ENCODE results near the gene SCN5A.

- TF ChIP-seq CTCF (optimal IDR thresholded peaks at IDR 0.05 in 1 of 3, IDR thresholded peaks at IDR 0.05 in 1 of 3, conservative IDR thresholded peaks at IDR 0.05 in 1 of 3; ENCODE audit: extremely low read depth in 1 of 3, insufficient read depth in 2 of 3, low read length in 3 of 3), result no peak
- TF ChIP-seq EZH2 (IDR thresholded peaks at IDR 0.05; ENCODE audit: low read length), result no peak
These were observed 75.9 kb downstream of the SCN5A start for GRCh38 chr3:38573556-38573955.
